BJ (cell line): ENCODE results near the gene FKBP4. TPM values are rescaled to one million over a fixed set of nuclear protein-coding genes. Genes with fewer than 3 reads are reported as not detected.
"Not testable (repeated sequence)": the region's sequence is repeated elsewhere in the genome, so short reads cannot be mapped to it uniquely, and the experiment has no call there.

ENCODE experiments used
- CTCF ChIA-PET: fragments of 350-600 bp; formaldehyde crosslinking; extraction: SDS; loops from one replicate; lab custom pipeline; 2021; ENCODE audit warnings: antibody characterized with exemption, inconsistent platforms; lab: Yijun Ruan, JAX
- POLR2A ChIA-PET: fragments of 300-600 bp; sonication (Branson Sonifier 250); formaldehyde crosslinking; extraction: SDS; loops from one replicate; lab custom pipeline; 2021; ENCODE audit warnings: antibody characterized with exemption; lab: Charles Lee
- DNase-seq: peaks from one replicate; pipeline ENCODE4 v3.0.0-alpha.2; 2011; ENCODE audit warnings: low read depth
- H3K27me3 ChIP-seq: 2 replicates; pipeline ENCODE4 v1.6.0; 2011; ENCODE audit warnings: low read length; ENCODE audit not compliant: control insufficient read depth, insufficient read depth
- H3K36me3 ChIP-seq: 2 replicates; pipeline ENCODE4 v1.5.1; 2011; ENCODE audit warnings: low read length; ENCODE audit not compliant: control insufficient read depth, insufficient read depth
- H3K4me3 ChIP-seq: 2 replicates; pipeline ENCODE4 v1.5.1; 2011; ENCODE audit warnings: low read depth, mild to moderate bottlenecking, control low read depth, low read length
- CTCF ChIP-seq: IDR thresholded peaks from 2 replicates; pipeline ENCODE4 v1.5.1; 2011; ENCODE audit warnings: low read depth, mild to moderate bottlenecking, control low read depth, inconsistent platforms, low read length, moderate library complexity; ENCODE audit not compliant: insufficient read depth
- polyA plus RNA-seq: library from polyadenylated mRNA; depleted of rRNA; stranded (reverse); fragments of >200 nt; gene quantifications from 2 replicates; pipeline ENCODE4 v1.2.3, GENCODE V29; 2011

FKBP4 gene
- polyA plus RNA-seq, 1 experiment, result 27.1 TPM

- TF ChIP-seq CTCF, result no peak
- Histone ChIP-seq H3K36me3 (no peaks in the 10 kb centered on the region), H3K4me3 (no peak overlapping the region), H3K27me3 (peaks cover 23% of the 10 kb centered on the region)
- ChIA-PET CTCF (interaction anchor here (1.0 to 1.7 kb wide), 2 partner anchors 15 to 16 kb away, joined by 3 to 7 read pairs; no protein-coding TSS in a partner anchor), POLR2A (no interaction called here)
- DNase-seq, result no peak
Measured at GRCh38 chr12:2768224-2768961, 26.4 kb upstream of the FKBP4 start.

GRCh38 chr12:2769866-2770533 is 24.8 kb upstream of the FKBP4 start:
- no peak for TF ChIP-seq CTCF
- CTCF ChIA-PET, result interaction anchor here (1.7 kb wide), 1 partner anchor 14 kb away, joined by 7 read pairs; no protein-coding TSS in a partner anchor
- Histone ChIP-seq H3K27me3 (peaks cover 22% of the 10 kb centered on the region), H3K36me3 (no peaks in the 10 kb centered on the region), H3K4me3 (no peak overlapping the region)
- DNase-seq, result no peak
- POLR2A ChIA-PET, result no interaction called here

- POLR2A ChIA-PET, H3K36me3 ChIP-seq, CTCF ChIA-PET, DNase-seq, H3K4me3 ChIP-seq: not testable (repeated sequence)
- H3K27me3 ChIP-seq, result peaks cover 22% of the 10 kb centered on the region
Measured at GRCh38 chr12:2770544-2770943, 24.2 kb upstream of the FKBP4 start.

- no peaks in the 10 kb centered on the region for H3K36me3 ChIP-seq
- POLR2A ChIA-PET, result no interaction called here
- DNase-seq, result no peak
- no peak for TF ChIP-seq CTCF
- no peak overlapping the region for H3K4me3 ChIP-seq
- peaks cover 26% of the 10 kb centered on the region for H3K27me3 ChIP-seq
- CTCF ChIA-PET, result interaction anchor here (1.7 kb wide), 1 partner anchor 11 kb away, joined by 12 read pairs; no protein-coding TSS in a partner anchor
Measured at GRCh38 chr12:2772370-2772769, 22.4 kb upstream of the FKBP4 start.

- peaks cover 26% of the 10 kb centered on the region for H3K27me3 ChIP-seq
- no peak overlapping the region for H3K4me3 ChIP-seq
- ChIA-PET POLR2A (no interaction called here), CTCF (interaction anchor here (1.6 to 1.7 kb wide), 2 partner anchors 10 kb away, joined by 11 to 12 read pairs; no protein-coding TSS in a partner anchor)
- no peaks in the 10 kb centered on the region for H3K36me3 ChIP-seq
- no peak for TF ChIP-seq CTCF
- no peak for DNase-seq
Measured at GRCh38 chr12:2773199-2773875, 21.4 kb upstream of the FKBP4 start.
